ENCODE results near the gene IQSEC1.

IQSEC1 gene

DNA sequence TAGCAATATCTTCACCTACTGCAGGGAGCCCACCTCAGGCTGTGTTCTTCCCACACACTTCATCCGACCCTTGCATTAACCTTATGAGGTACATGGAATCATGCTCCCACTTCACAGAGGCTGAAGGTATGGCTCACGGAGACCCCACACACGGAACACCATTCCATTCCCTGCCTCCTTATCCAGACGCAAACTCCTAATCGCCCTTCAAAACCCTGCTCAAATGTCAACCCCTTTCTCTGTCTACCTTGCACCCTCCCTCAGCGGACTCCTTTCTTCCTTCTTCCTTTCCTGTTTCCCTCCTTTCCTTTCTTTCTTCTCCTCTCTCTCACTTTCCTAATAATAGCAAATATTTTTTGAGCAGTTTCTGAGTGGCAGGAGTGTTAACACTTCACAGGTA is 23.8 kb downstream of the IQSEC1 start:
- DNase-seq (ENCODE audit: low spot score), result no peak

DNA sequence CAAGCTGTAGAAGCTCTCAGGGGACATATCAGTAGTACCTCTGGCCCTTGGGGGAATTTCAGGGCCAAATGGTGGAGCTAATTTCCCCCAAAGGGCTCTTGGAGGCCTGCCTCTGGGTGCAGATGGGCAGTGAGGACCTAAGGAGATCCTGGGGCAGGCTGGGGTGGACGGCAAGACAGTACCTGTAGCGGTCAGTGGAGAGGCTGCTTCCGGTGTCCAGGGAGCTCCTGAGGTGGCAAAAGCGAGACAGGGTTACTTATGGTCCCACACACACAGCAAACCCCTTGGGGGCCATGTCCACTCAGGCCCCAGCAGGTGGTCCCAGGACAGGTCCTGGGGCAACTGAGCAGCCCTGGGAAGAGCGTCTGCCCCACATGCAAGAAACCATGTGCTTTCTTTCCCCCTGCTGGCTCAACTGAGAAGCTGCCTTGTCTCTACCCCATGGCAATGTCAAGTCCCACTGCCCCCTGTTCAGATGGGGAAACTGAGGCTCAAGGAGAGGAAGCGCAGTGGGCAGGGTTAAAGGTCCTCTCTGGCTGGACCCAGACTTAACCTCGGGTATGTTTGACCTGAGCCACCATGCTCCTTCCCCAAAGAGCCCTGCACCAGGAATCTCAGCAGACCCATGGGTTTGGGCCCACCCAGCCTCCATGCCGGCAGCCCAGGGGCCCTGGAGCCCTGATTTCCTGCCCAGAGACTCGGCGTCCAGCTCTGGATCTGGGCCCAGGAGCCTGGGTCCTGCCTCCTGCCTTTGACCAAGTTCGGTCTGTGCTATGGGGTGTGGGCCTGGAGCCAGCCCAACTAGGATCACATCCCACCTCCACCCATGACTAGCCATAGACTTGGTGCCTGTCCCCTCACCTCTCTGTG is 25.7 kb downstream of the IQSEC1 start:
- no peak for DNase-seq (ENCODE audit: low spot score)

DNA sequence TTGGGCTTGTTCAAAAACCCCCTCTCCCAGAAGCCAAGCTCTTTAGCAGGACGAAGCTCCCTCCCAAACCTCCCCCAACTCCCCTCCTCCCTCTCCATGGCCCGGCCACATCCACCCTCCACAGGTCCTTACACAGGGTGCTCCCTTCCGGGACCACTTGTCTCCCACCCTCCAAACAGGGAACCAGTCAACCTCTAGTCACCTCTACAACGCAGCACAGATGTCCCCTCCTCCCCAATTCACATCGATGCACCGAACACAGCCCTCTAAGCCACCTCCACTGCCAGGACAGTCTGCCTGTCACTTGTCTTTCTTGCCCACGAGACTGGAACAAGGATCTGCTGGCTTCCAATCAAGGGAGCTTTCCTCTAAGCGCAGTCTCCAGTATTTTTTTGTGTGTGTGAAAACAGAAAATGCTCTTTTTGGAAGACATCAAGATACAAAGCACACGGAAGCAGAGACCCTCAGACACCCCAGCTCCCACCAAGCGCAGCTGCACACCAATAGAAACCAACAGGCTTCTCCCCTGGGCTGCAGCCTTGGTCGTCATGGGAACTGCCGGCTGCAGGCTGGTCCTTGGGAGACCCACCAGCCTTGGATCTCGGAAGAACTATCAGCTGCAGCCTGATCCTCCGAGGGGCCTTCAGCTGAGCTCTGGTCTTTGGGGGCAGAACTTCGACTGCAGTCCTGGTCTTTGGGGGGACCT is 26.5 kb downstream of the IQSEC1 start:
- DNase-seq (ENCODE audit: low spot score), result no peak

DNA sequence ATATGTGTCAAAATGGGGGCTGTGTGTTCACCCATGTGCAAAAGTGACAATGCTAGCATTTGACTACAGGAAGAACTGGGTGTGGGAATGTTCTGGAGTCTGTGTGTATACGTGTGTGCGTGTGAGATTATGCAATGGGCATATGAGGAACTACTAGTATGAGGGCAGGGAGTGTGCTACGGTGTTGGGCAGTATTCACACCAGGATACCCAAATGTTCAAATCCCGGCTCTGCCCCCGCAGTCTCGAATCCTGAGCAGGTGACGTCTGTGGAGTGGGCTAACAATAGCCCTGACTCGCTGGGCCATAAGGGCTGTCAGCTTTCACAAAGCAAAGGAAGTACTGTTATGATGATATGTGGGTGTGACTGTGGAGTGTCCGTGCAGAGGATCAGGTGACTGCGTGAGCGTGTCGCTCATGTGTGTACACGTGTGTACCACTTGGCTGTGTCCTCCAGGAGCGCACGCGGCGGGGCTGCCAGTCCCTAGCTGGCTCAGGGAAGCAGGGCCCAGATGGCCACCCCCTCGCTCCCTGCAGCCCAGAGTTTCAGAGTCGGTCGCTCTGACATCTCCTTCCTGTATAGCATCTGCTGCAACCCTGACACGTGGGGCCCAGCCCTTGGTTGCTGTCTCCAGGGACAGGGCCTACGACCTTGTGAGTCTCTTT is 27.2 kb downstream of the IQSEC1 start:
- peak; percentile 50 for DNase-seq (ENCODE audit: low spot score)

DNA sequence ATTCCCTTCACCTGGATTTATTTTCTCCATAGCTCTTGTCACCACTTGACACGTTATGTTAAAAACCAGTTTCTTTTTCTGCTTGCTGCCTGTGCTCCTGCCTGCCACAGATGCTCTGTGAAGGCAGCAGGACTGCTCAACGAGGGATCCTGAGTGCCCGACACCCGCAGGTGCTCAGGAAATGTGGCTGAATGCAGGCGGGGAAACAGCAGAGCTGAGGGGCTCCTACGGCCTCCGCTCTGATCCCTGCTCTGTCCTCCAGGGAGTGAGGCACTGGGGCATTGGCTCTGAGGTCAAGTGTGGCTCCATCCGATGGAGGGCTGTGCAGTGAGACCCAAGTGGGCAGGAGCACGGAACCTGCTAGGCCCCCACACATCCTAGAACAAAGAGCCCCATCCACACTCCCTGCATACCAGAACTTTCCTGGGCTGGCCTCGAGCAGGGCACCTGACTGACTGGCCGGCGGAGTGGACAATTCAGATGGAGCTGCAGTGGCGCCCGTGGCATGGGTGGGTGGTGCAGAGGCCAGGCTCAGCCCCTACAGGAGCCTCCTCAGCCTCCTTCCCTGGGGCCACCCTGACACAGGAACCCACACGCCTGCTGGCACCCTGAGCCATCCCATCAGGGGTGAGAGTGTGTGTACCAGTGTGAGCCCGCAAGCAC is 27.9 kb downstream of the IQSEC1 start:
- DNase-seq (ENCODE audit: low spot score), result no peak

DNA sequence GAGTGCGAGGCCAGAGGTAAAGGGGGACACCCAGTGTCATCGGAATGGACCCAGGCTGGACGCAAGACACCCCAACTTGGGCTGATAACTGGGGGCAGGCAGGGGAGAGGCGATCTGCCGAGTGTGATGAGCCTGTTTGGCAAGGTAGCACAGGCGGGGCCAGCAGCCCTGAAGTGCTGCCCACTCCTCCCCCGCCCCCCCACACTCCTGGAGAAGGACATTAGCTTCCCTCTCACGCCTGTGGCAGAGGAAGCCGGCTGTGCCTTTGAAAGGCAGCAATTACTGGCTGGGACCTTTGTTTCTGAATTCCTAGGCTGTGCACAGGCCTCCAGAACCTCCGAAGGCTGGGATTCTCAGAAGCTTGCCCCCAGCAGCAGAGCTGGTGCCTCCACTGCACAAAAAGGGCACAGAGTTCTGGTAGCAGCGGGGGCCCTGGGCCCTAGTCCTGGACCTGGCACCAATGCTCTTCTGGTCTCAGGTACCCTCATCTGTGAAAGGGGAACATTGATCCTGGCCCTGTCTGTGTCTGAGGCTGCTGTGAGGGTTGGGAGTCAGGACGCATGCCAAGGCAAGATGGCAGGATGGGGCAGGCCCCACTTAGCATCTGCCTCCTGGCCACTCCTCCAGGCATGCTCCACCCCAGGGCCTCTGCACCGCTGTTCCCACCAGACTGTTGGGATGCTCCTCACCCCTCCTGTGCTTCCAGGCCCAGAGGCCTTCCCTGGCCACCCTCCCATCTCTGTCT is 28.6 kb downstream of the IQSEC1 start:
- DNase-seq (ENCODE audit: low spot score), result peak; percentile 75

DNA sequence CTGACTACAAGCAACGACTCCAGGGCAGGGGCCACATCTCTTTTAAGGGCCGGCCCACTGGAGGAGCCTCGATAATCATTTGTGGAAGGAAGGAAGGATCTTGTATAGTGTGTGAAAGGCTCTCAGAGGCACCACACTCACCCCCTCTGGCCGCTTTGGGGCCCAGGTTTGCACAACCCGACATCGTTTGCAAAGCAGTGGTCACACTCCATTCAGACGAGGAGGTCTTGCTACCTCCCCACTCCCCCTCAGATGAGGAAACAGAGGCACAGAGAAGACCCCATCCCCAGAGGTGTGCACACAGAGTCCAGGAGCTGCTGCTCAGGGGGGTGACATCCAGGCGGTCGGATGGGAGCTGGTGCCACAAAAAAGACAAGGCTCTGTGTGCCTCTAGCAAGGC is 29.6 kb downstream of the IQSEC1 start:
- DNase-seq (ENCODE audit: low spot score), result no peak

DNA sequence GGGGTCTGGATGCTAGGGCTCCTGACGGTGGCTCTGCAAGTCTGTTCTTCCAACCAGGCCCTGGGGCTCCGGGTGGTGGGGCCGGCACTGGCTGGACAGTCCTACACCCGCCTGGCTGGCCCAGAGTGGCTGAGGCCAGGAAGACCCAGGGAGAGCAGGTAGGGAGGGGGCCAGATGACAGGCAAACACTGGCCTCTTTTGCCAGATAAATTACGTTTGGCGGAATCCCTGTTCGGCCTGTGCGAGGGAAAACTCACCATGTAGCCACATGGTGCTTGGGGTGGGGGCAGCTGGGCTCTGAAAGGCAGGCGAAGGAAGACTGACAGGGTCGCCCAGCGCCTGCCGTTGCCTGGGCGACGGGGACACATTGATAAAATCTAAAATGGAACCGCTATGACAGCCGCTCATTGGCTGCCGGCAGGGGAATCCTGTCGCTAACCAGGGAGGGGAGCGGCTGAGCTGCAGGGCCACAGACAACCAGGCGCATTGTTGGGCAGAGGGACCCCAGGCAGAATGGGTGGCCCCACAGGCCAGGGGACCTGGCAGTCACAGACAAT is 30.4 kb downstream of the IQSEC1 start:
- peak; percentile 43 for DNase-seq (ENCODE audit: low spot score)

DNA sequence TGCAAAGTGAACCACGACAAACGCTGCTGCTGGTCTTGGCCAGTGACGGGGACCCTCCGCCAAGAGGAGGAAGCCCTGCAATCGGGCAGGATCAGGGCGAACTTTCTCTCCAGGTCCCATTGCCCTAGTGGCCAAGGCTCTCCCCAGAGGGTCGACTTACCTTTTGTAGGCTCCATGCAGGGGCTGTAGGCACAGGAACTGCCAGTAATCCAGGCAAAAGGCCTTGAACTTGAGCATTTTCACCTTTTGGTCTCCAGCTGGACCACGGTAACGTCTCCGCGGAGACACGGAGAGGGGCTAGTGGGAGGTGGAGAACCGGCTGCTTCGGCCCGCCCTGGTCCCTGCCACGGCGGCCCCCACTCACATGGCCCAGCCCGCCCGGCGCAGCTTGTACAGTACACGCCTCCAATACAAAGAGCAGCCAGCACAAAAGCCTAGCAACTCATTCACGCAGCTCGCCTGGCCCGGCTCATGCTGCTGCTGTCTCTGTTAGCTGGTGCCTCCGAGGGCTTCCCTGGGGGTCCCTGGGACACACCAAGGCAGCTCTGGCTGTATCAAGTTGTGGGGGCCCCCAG is 31.0 kb downstream of the IQSEC1 start:
- DNase-seq (ENCODE audit: low spot score), result peak; percentile 77

DNA sequence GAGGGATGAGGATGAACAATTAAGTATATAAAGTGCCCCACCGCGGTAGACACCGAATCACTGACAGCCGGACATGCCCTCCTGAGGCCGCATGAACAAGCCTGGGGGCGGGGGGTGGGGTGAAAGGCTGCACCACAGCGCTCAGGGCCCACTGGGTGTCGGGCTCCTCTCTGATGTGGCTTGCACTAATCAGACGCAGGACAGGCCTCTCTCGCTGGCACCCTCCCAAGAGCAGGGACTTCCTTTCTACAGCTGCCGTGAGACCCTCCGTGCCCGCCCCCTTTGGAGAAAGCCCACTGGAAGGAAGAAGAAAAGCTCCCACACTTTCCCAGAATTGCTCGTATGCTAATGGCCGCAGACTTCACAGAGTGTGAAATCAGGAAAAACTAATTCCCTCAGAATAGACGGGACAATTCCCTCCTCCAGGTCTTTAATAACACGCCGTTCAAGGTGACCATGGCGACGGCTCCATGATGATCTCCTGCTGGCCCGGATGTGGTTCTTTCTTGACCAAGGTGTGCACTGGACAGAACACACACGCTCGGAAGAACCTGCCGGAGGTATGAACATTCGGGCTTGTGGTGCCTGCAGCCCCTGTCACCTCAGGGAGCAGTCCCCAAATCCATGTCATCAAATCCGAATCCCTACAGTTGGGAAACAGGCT is 32.0 kb downstream of the IQSEC1 start:
- no peak for DNase-seq (ENCODE audit: low spot score)

DNA sequence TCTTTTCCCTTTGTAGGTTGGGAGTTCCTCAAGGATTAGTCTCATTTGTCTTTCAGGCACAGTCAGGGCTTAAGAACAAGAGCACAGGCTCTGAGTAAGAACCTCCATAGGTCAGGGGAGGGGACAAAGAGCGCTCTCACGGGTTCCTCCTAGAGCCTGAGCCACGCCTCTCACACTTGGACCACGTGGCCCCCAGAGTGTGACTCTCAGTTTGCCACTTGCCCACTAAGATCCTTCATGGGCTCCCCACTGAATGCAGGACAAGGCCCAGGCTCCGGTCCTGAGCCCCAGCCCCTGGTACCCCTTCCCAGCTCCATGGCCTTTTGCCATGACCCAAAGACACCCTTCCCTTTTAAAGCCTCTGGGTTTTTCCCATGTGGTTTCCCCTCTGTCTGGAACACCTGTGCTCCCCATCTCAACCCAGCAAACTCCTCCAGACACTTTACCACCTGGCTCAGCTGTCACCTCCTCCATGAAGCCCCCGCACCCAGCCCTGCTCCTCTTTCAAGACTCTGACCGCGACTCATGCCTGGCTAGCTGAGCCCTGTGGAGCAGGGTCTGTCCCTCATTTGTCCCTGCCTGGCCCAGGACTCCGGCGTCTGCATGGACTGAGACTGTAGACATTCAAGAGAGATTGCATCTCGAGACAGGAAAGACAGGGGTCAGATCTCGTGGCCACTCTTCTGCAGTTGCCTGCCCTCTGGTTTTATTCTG is 32.7 kb downstream of the IQSEC1 start:
- no peak for DNase-seq (ENCODE audit: low spot score)

DNA sequence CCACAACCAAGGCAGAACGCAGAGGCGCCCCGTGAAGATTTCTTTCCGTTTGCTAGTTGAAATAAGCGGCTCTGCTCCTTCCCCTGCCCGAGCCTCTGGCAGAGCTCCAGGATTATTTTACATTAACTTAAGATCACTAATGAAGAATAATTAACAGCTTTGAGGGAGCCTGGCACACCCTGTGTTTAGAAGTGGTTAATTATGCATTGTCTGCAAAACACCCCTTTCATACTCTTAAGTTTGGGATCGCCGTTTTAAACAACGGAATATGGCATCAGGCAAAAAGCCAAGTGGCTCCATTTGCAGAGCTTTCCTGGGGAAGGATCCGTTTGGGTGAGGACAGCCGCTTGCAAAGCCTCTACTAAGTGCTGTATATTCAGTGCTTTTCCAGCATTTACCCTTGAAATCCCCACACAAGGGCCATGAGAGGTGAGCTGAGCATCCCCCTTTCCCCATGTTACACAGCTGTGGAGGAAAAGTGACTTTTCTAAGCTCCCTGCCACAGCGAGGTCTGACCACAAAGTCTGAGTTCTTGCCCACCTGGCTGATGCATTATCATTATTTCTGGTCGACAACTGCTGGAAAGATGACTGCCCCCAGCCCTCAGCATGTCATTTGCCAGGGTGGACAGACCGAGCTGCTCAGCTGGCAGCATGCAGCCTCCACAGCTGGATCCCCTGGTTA is 33.9 kb downstream of the IQSEC1 start:
- no peak for DNase-seq (ENCODE audit: low spot score)

DNA sequence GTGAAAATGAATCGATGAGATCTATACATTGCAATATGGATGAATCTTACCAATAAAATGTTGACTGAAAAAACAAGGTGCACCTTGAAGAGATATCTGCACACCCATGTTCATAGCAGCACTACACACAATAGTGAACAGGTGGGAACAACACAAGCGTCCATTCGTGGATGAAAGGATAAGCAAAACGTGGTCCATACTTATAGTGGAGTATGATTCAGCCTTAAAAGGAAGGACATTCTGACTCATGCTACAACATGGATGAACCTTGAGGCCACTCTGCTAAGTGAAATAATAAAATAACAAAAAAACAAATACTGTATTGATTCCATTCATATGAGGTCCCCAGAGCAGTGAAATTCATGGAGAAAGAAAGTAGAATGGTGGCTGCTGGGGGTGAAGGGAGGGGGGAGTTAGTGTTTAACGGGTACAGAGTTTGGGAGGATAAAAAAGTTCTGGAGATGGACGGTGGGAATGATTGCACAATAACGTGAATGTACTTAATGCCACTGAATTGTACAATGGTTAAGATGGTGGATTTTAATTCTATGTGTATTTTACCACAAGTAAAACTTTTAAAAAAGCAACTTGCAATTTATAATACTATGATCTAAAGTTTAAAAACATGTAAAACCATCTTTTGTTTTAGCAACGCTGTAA is 35.6 kb downstream of the IQSEC1 start:
- no peak for DNase-seq (ENCODE audit: low spot score)

DNA sequence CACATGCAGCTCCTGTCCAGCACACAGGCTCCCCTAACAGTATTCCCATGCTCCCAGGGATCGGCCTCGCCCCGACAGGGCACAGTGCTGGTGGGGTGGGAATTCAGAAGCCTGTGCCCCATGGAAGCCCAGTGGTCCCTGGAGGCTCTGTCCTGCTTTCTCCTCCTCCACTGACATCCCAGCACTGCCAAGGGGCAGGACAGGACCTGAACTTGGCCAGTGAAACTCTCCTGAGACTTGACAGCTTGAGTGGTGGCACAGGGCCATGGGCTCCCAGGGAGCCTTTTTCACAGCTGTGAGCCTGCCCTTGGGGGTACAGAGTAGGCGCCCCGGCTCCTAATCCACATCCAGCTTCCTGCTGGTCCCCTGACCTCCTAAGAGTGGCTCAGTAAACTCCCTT is 38.4 kb downstream of the IQSEC1 start:
- no peak for DNase-seq (ENCODE audit: low spot score)

DNA sequence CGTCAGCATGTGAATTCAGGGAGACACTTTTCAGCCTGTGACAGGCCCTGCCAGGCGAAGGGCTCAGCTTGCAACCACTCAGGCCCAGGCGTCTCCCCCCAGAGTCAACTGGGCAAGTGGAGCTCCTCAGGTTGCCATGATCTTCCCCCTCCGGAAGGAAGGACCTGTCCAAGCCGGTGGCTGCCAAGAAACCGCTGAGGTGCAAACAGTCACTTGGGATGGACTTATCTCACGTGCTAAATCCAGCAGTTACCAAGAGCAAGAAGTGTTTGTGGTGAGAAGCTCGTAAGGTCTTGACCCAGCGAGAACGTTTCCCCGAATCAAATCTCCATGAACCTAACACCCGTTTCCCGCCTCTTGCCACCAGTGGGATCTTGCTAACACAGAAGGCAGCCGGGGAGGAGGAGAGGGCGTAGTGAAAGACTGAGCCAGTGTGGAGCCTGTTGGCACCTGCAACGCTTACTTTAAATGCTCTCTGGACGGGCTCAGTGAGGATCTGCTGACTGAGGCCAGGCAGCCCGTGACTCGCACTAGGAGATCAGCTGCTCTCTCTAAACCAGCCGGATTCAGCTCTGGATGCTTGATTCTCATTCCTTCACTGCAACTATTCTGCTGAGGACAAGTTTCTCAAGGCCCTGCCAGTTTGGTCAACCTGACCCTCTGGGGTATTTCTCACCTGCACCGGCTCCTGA is 39.0 kb downstream of the IQSEC1 start:
- no peak for DNase-seq (ENCODE audit: low spot score)

DNA sequence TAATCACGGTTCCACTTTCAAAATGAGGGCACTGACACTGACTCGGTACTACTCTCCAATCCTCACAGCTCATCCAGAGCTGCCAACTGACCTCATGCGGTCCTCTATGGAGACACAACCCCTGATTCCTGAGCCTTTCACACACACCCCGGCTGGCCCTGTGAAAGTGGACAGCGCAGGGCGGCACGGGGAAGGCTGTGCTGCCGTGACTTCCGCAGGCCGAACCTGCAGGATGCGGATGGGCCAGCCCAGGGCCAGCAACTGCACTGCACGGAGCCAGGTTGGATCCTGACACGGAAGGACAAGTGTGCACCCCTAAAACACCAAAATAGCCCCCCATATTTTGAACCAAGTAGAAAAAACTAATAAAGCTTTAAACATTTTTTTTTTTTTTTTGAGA is 41.0 kb downstream of the IQSEC1 start:
- DNase-seq (ENCODE audit: low spot score), result no peak

DNA sequence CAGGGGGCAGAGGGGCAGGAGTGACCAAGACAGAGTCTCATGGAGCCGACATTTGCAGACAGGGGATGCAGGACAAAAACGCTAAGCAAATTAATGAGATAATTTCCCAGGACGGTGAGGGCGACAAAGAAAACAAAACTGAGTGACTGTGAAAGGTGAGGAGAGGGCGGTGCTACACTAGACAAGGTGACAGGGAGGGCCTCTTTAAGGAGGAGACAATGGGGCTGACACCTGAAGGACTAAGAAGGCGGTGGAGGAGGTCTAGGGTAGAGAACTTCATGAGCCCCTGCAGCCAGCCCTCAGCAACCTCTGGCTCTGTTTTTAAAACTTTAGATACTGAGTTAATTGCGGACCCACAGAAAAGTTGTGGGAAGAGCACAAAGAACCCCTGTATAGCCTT is 41.6 kb downstream of the IQSEC1 start:
- DNase-seq (ENCODE audit: low spot score), result no peak

DNA sequence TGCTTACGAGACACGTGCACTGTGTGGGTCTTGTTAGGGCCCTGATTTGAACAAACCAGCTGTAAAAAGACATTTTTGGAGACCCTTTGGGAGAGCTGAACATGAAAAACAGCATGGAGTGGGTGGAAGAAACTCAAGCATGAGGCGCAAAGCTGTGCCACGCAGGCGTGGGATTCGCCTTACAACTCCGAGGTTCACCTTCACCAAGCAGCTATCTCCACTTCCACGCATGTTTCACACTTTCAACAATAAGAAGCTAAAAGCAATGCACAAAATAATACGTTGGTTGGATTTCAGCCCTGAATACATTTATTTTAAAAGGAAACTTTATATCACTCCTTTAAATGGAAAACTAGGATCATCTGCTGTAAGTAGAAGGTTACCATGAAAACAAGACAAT is 42.5 kb downstream of the IQSEC1 start:
- no peak for DNase-seq (ENCODE audit: low spot score)
